ENCODE data around the gene TMC6.

The TMC6 gene

DNA sequence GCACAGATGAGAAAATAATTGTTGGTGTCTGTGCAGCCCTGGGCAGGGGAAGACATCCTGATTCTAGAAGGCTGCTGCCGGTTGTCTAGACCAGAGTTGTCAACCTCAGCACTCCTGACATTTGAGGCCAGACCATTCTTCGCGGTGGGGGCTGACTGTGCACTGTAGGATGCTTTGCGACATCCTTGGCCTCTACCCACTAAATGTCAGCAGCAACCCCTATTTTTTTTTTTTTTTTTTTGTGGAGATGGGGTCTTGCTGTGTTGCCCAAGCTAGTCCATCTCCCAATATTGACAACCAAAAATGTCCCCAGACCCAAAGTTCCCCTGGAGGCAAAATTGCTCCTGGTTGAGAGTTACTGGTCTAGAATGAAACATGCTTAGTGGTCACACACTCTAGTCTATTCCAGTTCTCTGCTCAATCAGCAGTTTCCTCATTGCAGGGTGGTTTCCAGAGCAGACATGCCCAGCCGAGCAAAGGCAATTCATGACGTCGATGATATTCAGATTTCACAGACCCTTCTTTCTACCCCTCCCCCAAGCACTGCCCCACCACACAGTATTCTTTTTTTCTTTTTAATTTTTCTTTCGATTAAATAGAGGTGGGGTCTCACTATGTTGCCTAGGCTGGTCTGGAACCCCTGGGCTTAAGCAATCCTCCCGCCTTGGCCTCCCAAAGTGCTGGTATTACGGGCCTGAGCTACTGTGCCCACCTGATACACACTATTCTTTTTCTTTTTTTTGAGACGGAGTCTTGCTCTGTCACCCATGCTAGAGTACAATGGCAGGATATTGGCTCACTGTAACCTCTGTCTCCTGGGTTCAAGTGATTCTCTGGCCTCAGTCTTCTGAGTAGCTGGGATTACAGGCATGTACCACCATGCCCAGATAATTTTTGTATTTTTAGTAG lies 26.6 kb upstream of the TMC6 start:
- no peak overlapping the region for H3K4me3 ChIP-seq (ENCODE audit: low read depth in 1 of 2, low read length in 2 of 2)
- no peaks in the 10 kb centered on the region for H3K4me1 ChIP-seq (ENCODE audit: insufficient read depth, low read length)
- H3K36me3 ChIP-seq (ENCODE audit: insufficient read depth, low read length) = no peaks in the 10 kb centered on the region
- H3K9me3 ChIP-seq (ENCODE audit: insufficient read depth, low read length, severe bottlenecking) = no peaks in the 10 kb centered on the region
- H3K27ac ChIP-seq (ENCODE audit: low read length) = no peak overlapping the region
- ATAC-seq (ENCODE audit: insufficient read depth, low read depth) = no peak
- H3K27me3 ChIP-seq (ENCODE audit: insufficient read depth, low read length, poor library complexity) = no peaks in the 10 kb centered on the region
- no peaks in the 10 kb centered on the region for H3K79me2 ChIP-seq (ENCODE audit: insufficient read depth, low read length)
- no peaks in the 10 kb centered on the region for H4K20me1 ChIP-seq (ENCODE audit: insufficient read depth, low read length)
- H3K9ac ChIP-seq (ENCODE audit: low read depth, low read length) = no peak overlapping the region
- no peak for TF ChIP-seq EZH2 (IDR thresholded peaks at IDR 0.05; ENCODE audit: borderline replicate concordance, low read depth, low read length, severe bottlenecking)
- TF ChIP-seq CTCF (IDR thresholded peaks at IDR 0.05; ENCODE audit: borderline replicate concordance, extremely low read depth, low read length, poor library complexity, severe bottlenecking) = no peak
- no peak for DNase-seq
- H2AFZ ChIP-seq (ENCODE audit: low read depth, low read length) = no peak overlapping the region; the same call in 1 of the 2 replicates
- no peak overlapping the region for H3K4me2 ChIP-seq (ENCODE audit: insufficient read depth, low read length)

GRCh38 chr17:78151514-78152008 lies 23.0 kb upstream of the TMC6 start:
- no peaks in the 10 kb centered on the region for H3K27me3 ChIP-seq (ENCODE audit: insufficient read depth, low read length, poor library complexity)
- H4K20me1 ChIP-seq (ENCODE audit: insufficient read depth, low read length) = no peaks in the 10 kb centered on the region
- no peak overlapping the region for H3K4me2 ChIP-seq (ENCODE audit: insufficient read depth, low read length)
- no peak overlapping the region for H2AFZ ChIP-seq (ENCODE audit: low read depth, low read length)
- no peaks in the 10 kb centered on the region for H3K9me3 ChIP-seq (ENCODE audit: insufficient read depth, low read length, severe bottlenecking)
- ATAC-seq (ENCODE audit: insufficient read depth, low read depth) (no peak), DNase-seq (no peak)
- H3K27ac ChIP-seq (ENCODE audit: low read length) = no peak overlapping the region
- no peaks in the 10 kb centered on the region for H3K79me2 ChIP-seq (ENCODE audit: insufficient read depth, low read length)
- no peak for TF ChIP-seq CTCF (IDR thresholded peaks at IDR 0.05; ENCODE audit: borderline replicate concordance, extremely low read depth, low read length, poor library complexity, severe bottlenecking)
- TF ChIP-seq EZH2 (IDR thresholded peaks at IDR 0.05; ENCODE audit: borderline replicate concordance, low read depth, low read length, severe bottlenecking) = no peak
- no peak overlapping the region for H3K4me3 ChIP-seq (ENCODE audit: low read depth in 1 of 2, low read length in 2 of 2)
- H3K4me1 ChIP-seq (ENCODE audit: insufficient read depth, low read length) = no peaks in the 10 kb centered on the region
- no peak overlapping the region for H3K9ac ChIP-seq (ENCODE audit: low read depth, low read length)
- no peaks in the 10 kb centered on the region for H3K36me3 ChIP-seq (ENCODE audit: insufficient read depth, low read length)

GRCh38 chr17:78148286-78149016 lies 19.9 kb upstream of the TMC6 start:
- H3K4me2 ChIP-seq (ENCODE audit: insufficient read depth, low read length) = no peak overlapping the region

More at GRCh38 chr17:78148286-78149016, 19.9 kb upstream of the TMC6 start:
- no peak for TF ChIP-seq EZH2 (IDR thresholded peaks at IDR 0.05; ENCODE audit: borderline replicate concordance, low read depth, low read length, severe bottlenecking)
- TF ChIP-seq CTCF (IDR thresholded peaks at IDR 0.05; ENCODE audit: borderline replicate concordance, extremely low read depth, low read length, poor library complexity, severe bottlenecking) = no peak
- H4K20me1 ChIP-seq (ENCODE audit: insufficient read depth, low read length) = no peaks in the 10 kb centered on the region
- DNase-seq (no peak), ATAC-seq (ENCODE audit: insufficient read depth, low read depth) (no peak)
- no peak overlapping the region for H3K27ac ChIP-seq (ENCODE audit: low read length)
- H3K9me3 ChIP-seq (ENCODE audit: insufficient read depth, low read length, severe bottlenecking) = no peaks in the 10 kb centered on the region
- H3K79me2 ChIP-seq (ENCODE audit: insufficient read depth, low read length) = no peaks in the 10 kb centered on the region
- no peak overlapping the region for H3K9ac ChIP-seq (ENCODE audit: low read depth, low read length)
- H3K4me1 ChIP-seq (ENCODE audit: insufficient read depth, low read length) = no peaks in the 10 kb centered on the region
- no peak overlapping the region for H2AFZ ChIP-seq (ENCODE audit: low read depth, low read length)
- no peaks in the 10 kb centered on the region for H3K36me3 ChIP-seq (ENCODE audit: insufficient read depth, low read length)
- H3K4me3 ChIP-seq (ENCODE audit: low read depth in 1 of 2, low read length in 2 of 2) = no peak overlapping the region
- H3K27me3 ChIP-seq (ENCODE audit: insufficient read depth, low read length, poor library complexity) = no peaks in the 10 kb centered on the region

All from DND-41 (cell line).